SK-N-MC (cell line): ENCODE data around the gene CCDC141.

Experiments
- EZH2 ChIP-seq: fragments of 200-600 bp; sonication (generic); IDR thresholded peaks from one replicate; pipeline ENCODE4 v1.6.1; 2017; ENCODE audit warnings: antibody characterized with exemption
- FOXP2 ChIP-seq: optimal IDR thresholded peaks from 2 replicates; pipeline ENCODE3; 2011; ENCODE audit warnings: mild to moderate bottlenecking, moderate library complexity; ENCODE audit not compliant: insufficient read depth; ENCODE audit errors: extremely low read length, control extremely low read depth
- POLR2AphosphoS5 ChIP-seq: IDR thresholded peaks from 2 replicates; pipeline ENCODE4 v1.6.1; 2012; ENCODE audit warnings: mild to moderate bottlenecking, low read depth, low read length, borderline replicate concordance

- TF ChIP-seq EZH2 (no peak), POLR2AphosphoS5 (no peak), FOXP2 (no peak)
Measured at GRCh38 chr2:178836807-178837206, 213.1 kb downstream of the CCDC141 start.
